ENCODE results near the gene INHA.

DNA sequence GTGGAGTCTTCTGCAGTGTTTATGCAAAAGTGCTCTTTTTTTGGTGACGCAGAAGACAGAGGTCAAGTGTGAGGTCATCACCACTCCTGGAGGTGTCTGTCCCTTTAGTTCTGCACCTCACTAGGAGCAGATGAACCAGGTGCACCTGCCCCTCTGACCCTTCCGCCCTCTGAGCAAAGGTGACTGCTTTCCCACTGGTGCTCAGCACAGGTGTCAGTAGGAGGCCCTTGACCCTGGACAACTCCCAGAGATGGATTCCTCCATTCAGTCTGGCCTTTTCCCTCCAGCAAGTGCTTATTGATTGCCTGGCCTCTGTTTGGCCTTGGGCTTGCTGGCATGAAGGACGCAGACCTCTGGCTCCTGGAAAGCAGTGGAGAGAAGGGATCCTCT lies 46.6 kb downstream of the INHA start:
- TF ChIP-seq MAX (IDR thresholded peaks at IDR 0.05) = no peak
- no peak for TF ChIP-seq TCF12 (IDR thresholded peaks at IDR 0.05; ENCODE audit: low read depth)
- TF ChIP-seq RAD21 (IDR thresholded peaks at IDR 0.05; ENCODE audit: low read depth) = no peak
- no peak for TF ChIP-seq USF1 (IDR thresholded peaks at IDR 0.05)
- no peak for TF ChIP-seq TAF1 (IDR thresholded peaks at IDR 0.05; ENCODE audit: low read depth)
- TF ChIP-seq FOXM1 (IDR thresholded peaks at IDR 0.05; ENCODE audit: borderline replicate concordance, low read depth) = no peak
- no peak for TF ChIP-seq CREB1 (IDR thresholded peaks at IDR 0.05; ENCODE audit: low read depth)
- TF ChIP-seq EP300 (IDR thresholded peaks at IDR 0.05; ENCODE audit: borderline replicate concordance) = no peak
- TF ChIP-seq CEBPB (IDR thresholded peaks at IDR 0.05) = no peak
- TF ChIP-seq, protein P1, sequence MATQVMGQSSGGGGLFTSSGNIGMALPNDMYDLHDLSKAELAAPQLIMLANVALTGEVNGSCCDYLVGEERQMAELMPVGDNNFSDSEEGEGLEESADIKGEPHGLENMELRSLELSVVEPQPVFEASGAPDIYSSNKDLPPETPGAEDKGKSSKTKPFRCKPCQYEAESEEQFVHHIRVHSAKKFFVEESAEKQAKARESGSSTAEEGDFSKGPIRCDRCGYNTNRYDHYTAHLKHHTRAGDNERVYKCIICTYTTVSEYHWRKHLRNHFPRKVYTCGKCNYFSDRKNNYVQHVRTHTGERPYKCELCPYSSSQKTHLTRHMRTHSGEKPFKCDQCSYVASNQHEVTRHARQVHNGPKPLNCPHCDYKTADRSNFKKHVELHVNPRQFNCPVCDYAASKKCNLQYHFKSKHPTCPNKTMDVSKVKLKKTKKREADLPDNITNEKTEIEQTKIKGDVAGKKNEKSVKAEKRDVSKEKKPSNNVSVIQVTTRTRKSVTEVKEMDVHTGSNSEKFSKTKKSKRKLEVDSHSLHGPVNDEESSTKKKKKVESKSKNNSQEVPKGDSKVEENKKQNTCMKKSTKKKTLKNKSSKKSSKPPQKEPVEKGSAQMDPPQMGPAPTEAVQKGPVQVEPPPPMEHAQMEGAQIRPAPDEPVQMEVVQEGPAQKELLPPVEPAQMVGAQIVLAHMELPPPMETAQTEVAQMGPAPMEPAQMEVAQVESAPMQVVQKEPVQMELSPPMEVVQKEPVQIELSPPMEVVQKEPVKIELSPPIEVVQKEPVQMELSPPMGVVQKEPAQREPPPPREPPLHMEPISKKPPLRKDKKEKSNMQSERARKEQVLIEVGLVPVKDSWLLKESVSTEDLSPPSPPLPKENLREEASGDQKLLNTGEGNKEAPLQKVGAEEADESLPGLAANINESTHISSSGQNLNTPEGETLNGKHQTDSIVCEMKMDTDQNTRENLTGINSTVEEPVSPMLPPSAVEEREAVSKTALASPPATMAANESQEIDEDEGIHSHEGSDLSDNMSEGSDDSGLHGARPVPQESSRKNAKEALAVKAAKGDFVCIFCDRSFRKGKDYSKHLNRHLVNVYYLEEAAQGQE (IDR thresholded peaks at IDR 0.05; ENCODE audit: low read depth) = no peak
- no peak for TF ChIP-seq YY1 (IDR thresholded peaks at IDR 0.05; ENCODE audit: low read depth)
- TF ChIP-seq EGR1 (IDR thresholded peaks at IDR 0.05) = no peak
- no peak for TF ChIP-seq NFIC (IDR thresholded peaks at IDR 0.05)
- no peak for TF ChIP-seq TEAD4 (IDR thresholded peaks at IDR 0.05)

Data from Ishikawa (cell line).